GM21367 (cell line): ENCODE measurements around the gene SETD2.

ENCODE experiments used
- ATAC-seq: cut with Tn5 transposase; IDR thresholded peaks from one replicate; pipeline ENCODE4 v1.9.1; 2021; ENCODE audit not compliant: unreplicated experiment

SETD2 gene

DNA sequence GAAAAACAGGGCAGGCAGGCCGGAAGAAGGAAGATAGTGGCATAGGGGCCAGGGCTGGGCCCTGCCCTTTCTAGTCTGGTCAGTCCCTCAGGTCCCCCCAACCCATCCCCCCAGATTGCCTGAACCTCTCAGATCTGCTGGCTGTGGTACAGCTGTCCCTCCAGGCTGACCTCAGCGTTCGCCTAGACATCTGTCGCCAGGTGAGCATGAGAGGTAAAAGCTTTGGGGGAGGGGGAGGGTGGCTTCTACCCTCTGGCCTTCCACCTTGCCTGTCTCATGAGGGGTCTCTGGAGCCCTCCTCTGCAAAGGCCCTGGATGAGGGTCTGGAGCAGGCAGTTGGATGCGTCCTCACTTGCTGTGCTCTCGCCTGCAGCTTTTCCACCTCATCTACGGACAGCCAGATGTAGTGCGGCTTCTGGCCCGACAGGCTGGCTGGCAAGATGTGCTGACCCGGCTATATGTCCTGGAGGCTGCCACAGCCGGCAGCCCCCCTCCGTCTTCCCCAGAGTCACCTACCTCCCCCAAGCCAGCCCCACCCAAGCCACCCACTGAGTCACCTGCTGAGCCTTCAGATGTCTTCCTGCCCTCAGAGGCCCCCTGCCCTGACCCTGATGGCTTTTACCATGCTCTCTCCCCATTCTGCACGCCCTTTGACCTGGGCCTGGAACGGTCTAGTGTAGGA is 164.3 kb downstream of the SETD2 start:
- ATAC-seq, result no peak

DNA sequence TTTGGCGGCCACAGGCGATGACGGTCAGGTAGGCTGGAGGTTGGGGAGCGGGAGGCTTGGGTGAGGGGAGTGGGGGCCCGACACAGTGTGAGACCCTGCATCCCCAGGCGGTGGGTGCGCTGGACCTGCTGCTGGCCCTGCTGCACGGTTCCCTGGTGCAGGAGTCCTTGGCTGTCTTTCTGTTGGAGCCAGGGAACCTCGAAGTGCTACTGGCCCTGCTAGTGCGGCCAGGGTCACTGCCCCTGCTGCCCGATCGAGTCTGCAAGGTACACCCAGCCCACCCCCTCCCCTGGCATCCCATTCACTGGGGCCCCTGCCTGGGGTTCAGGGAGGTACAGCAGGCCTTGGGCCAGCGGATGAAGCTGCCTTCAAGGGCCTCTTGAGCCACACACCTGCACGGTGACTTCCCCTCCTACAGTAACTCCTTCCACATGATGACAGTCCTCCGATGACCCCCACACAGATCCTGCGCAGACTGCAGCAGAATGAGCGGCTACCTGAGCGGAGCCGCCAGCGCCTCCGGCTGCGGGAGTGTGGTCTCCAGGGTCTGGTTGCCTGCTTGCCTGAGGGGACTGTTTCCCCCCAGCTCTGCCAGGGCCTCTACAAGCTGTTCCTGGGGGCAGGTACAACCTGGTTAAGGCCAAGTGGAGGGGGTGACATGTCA is 164.9 kb downstream of the SETD2 start:
- no peak for ATAC-seq

DNA sequence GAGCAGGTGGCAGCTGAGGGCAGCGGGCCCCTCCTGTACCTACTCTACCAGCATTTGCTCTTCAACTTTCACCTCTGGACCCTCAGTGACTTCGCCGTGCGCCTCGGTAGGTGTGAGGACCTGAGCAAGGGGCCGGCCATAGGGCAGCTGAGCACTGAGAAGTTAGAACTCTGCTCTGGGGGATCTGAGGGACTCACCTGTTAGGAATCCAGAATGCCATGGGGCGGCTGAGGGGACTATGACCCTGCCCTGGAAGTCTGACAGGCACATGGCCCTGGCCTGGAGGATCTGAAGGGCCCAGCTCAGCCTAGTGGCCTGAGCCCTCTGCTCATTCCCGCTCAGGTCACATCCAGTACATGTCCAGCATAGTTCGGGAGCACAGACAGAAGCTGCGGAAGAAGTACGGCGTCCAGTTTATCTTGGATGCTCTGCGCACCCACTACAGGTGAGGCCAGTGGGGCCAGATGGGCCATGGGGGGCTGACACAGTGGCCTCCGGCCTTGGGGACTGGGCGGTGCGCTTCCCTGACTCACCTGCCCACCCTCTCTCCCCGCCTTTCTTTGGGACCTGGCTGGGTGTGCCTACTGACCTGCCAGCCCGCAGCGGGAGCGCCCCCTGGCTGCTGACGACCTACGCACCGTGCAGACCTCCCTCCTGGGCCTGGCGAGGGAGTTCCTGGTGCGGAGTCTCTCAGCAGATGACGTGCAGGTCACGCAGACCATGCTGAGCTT is 165.6 kb downstream of the SETD2 start:
- ATAC-seq, result no peak

DNA sequence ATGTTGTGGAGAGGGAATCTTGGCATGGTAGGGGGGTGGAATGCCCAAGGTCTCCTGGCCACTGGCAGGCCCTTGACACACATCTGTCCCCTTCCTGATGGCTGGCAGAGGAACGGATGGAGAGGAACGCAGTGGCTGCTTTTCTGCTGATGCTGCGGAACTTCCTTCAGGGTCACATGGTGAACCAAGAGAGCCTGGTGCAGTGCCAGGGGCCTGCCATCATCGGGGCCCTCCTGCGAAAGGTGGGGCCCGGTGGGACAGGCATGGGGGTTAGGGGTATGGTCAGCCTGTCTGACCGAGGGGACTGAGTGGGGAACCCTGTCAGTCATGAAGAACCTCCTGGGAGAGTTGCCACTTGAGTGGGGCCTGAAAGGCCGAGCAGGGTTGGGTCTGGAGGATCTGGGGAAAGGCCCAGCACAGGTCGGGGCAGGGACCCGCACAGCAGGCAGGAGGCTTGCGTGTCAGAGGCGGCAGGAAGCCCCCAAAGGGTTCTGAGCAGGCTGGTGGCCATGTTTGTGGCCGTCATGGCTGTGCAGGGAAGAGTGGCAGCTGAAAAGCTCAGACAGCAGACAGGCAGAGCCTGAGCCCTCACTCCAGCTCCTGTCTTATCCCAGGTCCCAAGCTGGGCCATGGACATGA is 166.3 kb downstream of the SETD2 start:
- ATAC-seq, result no peak

DNA sequence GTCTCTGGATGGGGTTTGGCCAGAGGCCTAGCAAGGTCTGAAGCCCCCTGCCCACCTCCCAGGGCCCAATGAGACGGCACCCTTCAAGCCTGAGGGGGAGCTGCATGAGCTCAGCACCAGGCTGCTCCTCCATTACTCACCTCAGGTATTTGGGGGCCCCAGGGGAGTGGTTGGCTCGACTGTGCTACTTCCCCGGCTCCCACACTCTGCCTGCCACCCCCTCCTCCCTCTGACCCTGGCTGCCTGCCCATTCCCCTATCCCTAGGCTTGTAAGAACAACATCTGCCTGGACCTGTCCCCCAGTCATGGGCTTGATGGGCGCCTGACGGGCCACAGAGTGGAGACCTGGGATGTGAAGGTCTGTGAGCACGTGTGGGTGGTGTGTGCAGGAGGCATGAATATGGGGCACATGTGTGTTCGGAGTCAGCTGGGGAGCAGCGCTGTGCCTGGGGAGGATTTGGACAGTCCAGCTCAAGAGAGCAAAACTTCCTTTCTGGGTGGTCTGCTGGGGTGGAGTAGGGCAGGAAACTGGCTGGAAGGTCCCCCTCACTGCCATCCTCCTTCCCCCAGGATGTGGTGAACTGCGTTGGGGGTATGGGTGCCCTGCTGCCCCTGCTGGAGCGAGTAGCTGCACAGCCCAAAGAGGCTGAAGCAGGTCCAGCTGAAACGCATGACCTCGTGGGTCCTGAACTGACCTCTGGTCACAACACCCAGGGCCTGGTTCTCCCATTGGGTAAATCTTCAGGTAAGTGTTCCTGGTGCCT is 167.0 kb downstream of the SETD2 start:
- ATAC-seq, result no peak

DNA sequence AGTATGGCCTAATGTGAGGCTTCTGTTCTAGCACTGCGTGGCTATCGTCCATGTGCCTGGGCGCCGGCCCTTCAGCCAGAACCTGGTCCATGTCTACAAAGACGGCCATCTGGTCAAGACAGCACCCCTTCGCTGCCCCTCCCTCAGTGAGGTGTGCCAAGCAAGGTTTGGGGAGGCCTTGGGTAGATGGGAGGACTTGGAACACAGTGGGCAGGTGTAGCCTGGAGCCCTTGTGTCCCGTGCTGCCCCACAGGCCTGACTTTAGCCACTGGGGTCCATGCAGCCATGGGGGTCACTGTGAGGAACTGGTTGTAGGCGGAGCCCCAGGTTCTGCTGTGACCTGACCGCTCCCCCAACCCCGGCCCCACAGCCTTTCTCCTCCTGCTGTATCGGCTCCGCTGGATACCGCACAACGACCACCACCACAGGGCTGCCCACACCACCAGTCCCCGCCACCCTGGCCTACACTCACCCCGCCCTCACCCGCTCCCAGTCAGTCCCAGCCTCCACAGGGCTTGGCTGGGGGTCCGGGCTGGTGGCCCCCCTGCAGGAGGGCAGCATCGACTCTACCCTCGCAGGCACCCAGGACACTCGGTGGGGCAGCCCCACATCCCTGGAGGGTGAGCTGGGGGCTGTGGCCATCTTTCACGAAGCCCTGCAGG is 167.9 kb downstream of the SETD2 start:
- ATAC-seq, result no peak

DNA sequence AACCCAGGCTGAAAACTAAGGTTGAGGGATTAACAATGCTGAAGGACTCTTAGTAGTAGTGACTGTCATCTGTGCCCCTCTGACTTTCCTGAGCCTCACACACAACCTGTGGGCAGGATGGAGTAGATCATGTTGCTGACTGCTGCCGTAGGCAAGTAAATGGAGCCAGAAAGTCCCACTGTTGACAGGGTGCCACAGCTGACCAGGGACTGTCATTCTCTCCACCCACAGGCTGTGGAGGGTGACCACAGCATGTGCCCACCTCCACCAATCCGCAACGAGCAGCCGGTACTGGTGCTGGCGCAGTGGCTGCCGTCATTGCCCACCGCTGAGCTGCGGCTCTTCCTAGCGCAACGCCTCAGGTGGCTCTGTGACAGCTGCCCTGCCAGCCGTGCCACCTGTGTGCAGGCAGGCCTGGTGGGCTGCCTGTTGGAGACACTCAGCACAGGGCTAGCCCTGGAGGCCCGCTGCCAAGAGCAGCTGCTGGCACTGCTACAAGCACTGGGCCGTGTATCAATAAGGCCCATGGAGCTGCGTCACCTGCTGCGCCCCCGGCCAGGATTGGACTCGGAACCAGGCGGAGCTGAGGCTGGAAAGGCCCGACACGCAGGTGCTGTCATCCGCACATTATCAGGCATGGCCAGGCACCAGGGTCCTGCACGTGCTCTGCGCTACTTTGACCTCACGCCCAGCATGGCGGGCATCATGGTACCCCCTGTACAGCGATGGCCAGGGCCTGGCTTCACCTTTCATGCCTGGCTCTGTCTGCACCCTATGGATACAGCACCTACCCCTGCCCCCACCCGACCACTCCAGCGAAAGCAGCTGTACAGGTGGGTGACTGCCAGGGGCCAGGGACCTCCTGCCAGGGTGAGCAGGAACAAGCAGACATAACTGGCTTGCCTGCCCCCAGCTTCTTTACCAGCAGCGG is 168.8 kb downstream of the SETD2 start:
- no peak for ATAC-seq

DNA sequence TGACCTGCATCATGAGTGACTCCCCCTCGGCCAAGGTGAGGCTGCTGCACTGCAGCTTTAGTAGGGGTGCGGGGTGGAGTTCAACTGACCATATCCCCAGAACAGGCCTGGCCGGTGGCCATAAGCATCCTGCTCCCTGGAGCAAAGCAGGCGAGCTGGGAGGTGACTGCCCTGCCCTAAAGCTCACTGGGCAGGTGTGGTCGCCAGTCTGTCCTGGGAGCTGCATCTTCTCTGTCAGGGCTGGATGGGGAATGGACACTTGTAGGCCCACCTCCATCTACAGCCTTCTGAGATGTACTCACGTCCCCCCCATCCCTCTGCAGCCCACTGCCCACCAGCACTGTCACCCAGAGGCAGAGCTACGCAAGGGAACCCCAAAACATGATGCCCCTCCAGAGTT is 169.9 kb downstream of the SETD2 start:
- no peak for ATAC-seq

DNA sequence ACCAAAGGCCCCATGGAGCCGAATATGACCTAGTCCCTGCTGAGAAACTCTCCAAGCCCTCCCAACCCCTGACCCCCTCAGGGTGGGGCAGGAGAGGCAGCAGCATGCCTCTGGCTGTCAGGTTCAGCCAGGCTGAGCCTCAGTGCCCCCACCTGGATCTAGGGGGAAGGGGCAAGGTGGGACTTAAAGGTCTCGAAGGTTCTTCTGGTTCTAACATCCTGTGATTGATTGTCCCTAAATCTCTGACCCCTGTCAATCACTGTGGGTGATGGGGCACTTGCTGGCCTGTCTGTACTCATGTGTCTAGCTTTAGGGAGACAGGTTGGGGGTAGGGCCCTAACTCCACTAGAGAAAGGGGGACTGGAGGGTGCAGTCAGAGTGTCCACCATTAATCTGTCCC is 170.6 kb downstream of the SETD2 start:
- ATAC-seq, result no peak

DNA sequence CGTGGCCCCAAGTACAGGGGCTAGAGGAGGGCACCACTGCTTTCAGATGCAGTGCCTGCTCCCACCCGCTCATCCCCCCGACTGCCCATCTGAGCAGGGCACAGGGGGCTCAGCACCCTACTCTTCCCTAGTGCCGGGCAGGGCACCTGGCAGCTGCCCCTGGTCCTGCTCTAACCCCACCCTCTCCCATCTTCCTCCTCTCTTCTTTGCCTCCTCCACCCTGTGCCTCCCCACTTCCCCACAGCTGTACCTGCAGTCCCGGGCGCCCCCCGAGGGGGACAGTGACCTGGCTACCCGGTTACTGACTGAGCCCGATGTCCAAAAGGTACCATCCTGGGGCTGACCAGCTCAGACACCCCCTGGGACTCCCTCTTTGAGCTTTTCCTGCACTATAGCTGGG is 171.7 kb downstream of the SETD2 start:
- ATAC-seq, result no peak

DNA sequence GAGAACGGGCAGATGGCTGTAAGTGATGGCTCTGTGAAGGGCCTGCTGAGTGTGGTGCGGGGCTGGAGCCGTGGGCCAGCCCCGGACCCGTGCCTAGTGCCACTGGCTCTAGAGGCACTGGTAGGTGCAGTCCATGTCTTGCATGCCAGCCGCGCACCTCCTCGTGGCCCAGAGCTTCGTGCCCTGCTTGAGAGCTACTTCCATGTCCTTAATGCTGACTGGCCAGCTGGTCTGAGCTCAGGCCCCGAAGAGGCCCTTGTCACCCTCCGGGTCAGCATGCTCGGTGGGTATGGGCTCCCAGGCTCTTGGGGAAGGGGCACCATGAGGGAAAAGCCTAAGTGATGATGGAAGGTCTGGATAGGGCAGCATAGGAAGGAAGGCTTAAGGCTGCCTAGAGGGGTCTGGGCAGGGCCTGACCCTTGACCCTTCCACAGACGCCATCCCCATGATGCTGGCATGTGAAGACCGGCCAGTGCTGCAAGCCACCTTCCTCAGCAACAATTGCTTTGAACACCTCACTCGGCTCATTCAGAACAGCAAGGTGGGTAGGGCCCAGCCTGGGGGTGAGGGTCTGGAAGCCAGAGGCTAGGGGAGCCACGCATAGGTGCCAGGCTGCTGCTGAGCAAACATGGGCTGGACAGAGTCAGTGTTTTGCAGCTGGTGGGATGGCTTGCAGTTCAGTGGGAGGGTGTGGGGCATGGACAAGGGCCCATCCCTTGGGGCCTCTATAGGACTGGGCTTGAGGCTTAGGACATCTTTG is 172.3 kb downstream of the SETD2 start:
- ATAC-seq, result no peak

DNA sequence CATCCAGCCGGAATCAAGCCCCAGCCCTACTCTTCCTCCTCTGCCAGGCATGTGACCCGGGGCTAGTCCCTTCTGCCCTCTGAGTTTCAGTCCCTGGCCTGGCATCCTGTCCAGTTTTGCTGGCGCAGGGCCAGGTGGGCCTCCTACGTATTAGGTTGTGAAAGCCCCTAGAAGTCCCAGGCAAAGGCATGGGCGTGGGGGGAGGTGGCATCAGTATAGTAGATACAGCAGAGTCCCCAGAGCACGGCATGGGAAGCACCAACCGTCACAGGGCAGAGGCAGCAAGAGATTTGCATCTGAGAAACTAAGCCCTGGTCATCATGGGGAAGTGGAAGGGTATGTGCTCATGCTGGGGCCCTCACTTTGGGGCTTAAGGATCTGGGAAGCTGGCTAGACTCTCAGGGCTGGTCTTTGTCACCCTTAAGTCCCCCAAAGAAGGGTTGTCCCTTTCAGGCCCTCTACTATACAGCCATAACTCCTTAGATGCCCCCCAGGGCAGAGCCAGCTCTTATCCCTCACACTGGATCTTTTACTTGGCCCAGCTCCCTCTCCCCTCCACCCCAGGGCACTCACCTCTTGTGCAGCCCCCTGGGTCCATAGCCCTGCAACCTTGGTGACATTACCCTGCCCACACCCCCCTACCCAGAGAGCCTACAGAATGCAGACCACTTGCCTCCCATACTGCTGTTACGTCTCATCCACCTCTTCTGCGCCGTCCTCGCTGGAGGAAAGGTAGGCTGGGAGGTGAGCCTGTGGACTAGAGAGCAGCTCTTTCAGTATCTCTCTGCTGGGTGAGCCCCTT is 173.1 kb downstream of the SETD2 start:
- ATAC-seq, result peak; percentile 23

DNA sequence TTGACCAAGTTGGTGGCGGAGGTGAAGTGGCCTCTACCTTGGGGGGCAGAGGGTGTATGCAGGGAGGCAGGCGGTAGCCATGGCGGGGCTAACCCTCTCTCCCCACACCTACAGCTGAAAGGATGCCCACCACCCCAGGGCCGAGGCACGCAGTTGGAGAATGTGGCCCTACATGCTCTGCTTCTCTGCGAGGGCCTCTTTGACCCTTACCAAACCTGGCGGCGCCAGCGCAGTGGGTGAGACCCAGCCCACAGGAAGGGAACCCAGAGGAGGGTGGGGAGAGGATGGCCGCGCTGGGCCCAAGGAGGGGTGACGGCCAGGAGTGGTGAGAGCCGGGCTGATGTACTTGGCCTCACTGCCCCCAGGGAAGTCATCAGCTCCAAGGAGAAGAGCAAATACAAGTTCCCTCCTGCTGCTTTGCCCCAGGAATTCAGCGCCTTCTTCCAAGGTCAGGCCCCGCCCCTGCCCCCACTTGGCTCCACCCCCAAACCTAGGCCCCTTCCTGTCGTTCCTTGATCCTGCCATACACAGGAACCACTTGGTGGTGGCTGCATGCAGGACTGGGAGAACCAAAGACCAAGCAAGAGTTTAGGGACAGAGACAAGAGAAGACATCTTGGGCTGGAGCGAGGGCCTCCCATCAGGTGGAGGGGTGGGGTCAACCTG is 174.6 kb downstream of the SETD2 start:
- ATAC-seq, result no peak

DNA sequence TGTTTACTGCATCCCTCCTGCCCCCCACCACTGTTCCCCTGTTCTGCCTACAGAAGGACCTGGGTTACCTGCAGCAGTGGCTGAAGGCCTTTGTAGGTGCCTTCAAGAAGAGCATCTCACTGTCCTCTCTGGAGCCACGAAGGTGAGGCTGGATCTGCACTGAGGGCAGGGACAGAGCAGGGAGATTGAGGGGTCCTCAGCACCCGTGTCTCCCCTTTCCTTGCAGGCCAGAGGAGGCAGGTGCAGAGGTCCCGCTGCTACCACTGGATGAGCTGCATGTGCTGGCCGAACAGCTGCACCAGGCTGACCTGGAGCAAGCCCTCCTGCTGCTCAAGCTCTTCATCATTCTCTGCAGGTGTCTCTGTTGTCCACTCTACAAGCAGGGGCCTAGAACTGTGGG is 175.3 kb downstream of the SETD2 start:
- no peak for ATAC-seq

DNA sequence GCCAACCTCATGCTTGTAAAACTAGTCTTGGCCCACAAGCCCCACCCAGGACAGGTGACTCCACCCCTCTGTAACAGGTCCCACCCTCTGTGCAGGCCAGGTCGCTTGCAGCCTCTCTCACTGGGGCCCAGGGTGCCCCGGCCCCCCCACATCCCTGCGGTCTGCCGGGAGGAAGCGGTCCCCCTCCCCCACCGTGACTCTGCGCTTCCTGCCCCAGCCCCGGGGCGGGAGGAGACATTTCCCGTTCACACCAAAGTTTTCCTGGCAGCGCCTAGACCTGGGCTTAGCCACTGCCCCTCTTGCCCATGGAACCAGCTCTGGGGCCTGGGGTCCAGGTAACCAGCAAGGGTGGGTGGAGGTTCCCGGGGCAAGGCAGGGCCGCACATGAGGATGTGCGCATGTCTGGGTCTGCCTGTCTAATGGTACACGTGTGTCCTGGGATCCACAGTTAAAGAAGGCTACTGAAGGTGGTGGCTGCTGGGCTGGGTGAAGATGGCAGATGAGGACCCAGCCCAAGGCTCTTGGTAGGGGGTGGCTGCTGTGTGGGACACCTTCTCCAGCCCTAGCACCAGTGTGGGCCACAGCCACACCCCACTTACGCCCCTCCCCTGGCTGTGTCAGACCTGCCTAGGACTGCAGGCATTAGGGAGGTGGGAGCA is 176.0 kb downstream of the SETD2 start:
- peak; percentile 58 for ATAC-seq

DNA sequence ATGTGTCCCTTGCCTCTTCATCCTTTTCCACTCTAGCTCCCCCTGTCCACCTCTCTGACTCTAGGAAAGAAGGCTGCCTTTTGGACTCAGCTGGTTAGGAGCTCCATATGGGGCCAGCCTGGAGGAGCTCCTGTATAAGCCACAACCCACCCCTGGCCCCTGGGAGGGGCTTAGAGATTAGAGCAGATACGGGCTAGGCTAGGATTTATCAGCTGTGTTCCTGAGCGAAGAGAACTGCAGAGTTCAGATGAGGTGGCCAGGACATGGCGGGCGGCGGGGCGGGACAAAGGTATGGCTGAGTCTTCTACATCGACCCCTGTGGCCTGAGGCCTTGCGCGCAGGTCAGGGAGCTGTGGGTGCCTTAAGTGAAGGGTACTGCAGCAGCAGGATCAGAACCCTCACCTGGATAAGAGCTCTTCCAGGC is 176.6 kb downstream of the SETD2 start:
- no peak for ATAC-seq

DNA sequence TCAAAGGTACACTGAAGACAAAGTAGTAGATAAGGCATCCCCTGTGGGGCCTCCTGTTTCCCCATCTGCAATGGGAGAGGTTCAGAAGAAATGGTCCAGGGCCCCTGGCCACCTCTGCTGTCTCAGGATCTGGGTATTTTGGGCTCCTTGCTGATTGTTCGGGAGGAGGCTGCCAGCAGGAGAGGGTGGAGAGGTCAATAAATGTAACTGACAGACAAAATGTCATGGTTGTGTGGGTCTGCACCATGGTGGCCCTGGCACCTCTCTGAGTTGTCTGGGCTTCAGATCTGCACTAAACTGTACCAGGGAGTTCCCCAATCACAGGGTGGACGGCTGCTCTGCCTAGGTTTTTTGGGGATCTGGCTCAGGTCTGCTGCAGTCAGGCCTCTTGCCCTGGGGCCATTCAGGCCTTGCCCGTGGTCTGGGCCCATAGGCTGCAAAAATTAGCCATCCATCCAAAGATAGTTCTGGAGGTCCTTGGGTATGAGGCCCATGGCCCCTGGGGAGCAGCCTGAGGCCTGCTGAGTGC is 177.1 kb downstream of the SETD2 start:
- ATAC-seq, result no peak
